GM23338 (cell line): ENCODE data around the gene PPM1L. TPM values are rescaled to one million over a fixed set of nuclear protein-coding genes. Genes with fewer than 3 reads are reported as not detected.

Experiments
- ATAC-seq: fragments of 200-7000 bp; cut with Tn5 transposase; 3 replicates; pipeline ENCODE4 v1.9.1; 2020
- DNase-seq: peaks from one replicate; pipeline ENCODE4 v3.0.0-alpha.2; 2015; ENCODE audit warnings: low spot score
- H2AFZ ChIP-seq: fragments of 200-600 bp; sonication (generic); 2 replicates; pipeline ENCODE4 v1.8.0; 2016; ENCODE audit warnings: antibody characterized with exemption, mild to moderate bottlenecking, moderate library complexity
- H3F3A ChIP-seq: fragments of 200-600 bp; sonication (generic); replicated peaks from 2 replicates; pipeline ENCODE4 v1.8.0; 2017; ENCODE audit warnings: antibody characterized with exemption, mixed run types, low read depth
- H3K27ac ChIP-seq: fragments of 200-600 bp; sonication (generic); 2 replicates; pipeline ENCODE4 v1.6.1; 2016; ENCODE audit warnings: low read depth
- H3K27me3 ChIP-seq: fragments of 200-600 bp; sonication (generic); 2 replicates; pipeline ENCODE4 v1.8.0; 2016; ENCODE audit warnings: mild to moderate bottlenecking, mixed run types, moderate library complexity; ENCODE audit not compliant: insufficient read depth
- H3K36me3 ChIP-seq: fragments of 200-600 bp; sonication (generic); 2 replicates; pipeline ENCODE4 v1.8.0; 2016; ENCODE audit warnings: mild to moderate bottlenecking; ENCODE audit not compliant: insufficient read depth
- H3K4me1 ChIP-seq: fragments of 200-600 bp; sonication (generic); 2 replicates; pipeline ENCODE4 v1.8.0; 2016; ENCODE audit warnings: mild to moderate bottlenecking, moderate library complexity; ENCODE audit not compliant: insufficient read depth
- H3K4me2 ChIP-seq: fragments of 200-600 bp; sonication (generic); 2 replicates; pipeline ENCODE4 v1.7.1; 2017; ENCODE audit warnings: mixed run types
- H3K4me3 ChIP-seq: fragments of 200-600 bp; sonication (generic); 2 replicates; pipeline ENCODE4 v1.6.1; 2016; ENCODE audit warnings: mixed run types
- H3K79me2 ChIP-seq: fragments of 200-600 bp; sonication (generic); replicated peaks from 2 replicates; pipeline ENCODE4 v1.8.0; 2017; ENCODE audit warnings: mild to moderate bottlenecking; ENCODE audit not compliant: insufficient read depth
- H3K9me2 ChIP-seq: fragments of 200-600 bp; sonication (generic); 2 replicates; pipeline ENCODE4 v1.8.0; 2017; ENCODE audit not compliant: insufficient read depth
- H4K20me1 ChIP-seq: fragments of 200-600 bp; sonication (generic); replicated peaks from 2 replicates; pipeline ENCODE4 v1.8.0; 2017; ENCODE audit warnings: mild to moderate bottlenecking; ENCODE audit not compliant: insufficient read depth
- H3K27ac Mint-ChIP-seq: 2 replicates; pipeline ENCODE4 v1.8.0; 2020; ENCODE audit warnings: inconsistent platforms, mild to moderate bottlenecking, moderate library complexity, mixed read lengths
- H3K27me3 Mint-ChIP-seq: 3 replicates; pipeline ENCODE4 v1.8.0; 2022; ENCODE audit warnings: low read depth, mild to moderate bottlenecking, moderate library complexity, mixed read lengths, inconsistent platforms; ENCODE audit not compliant: insufficient read depth, poor library complexity
- H3K36me3 Mint-ChIP-seq: 3 replicates; pipeline ENCODE4 v1.8.0; 2021; ENCODE audit warnings: low read depth, mild to moderate bottlenecking, inconsistent platforms, moderate library complexity, mixed read lengths
- H3K4me1 Mint-ChIP-seq: 3 replicates; pipeline ENCODE4 v1.8.0; 2020; ENCODE audit warnings: mild to moderate bottlenecking, inconsistent platforms, mixed read lengths
- H3K4me3 Mint-ChIP-seq: 3 replicates; pipeline ENCODE4 v1.8.0; 2021; ENCODE audit warnings: moderate library complexity, mild to moderate bottlenecking, inconsistent platforms, mixed read lengths
- H3K9me3 Mint-ChIP-seq: 3 replicates; pipeline ENCODE4 v1.8.0; 2020; ENCODE audit warnings: moderate library complexity, mild to moderate bottlenecking, inconsistent platforms, mixed read lengths
- CREB1 ChIP-seq: fragments of 250-450 bp; sonication (Bioruptor Pico); IDR thresholded peaks from 2 replicates; pipeline ENCODE4 v1.5.0; 2020; ENCODE audit warnings: low read depth, mild to moderate bottlenecking, moderate library complexity
- EZH2 ChIP-seq: fragments of 200-600 bp; sonication (generic); IDR thresholded peaks from one replicate; pipeline ENCODE4 v1.8.0; 2017; ENCODE audit warnings: antibody characterized with exemption, mild to moderate bottlenecking, low read depth; ENCODE audit not compliant: unreplicated experiment
- EZH2phosphoT487 ChIP-seq: fragments of 200-600 bp; sonication (generic); IDR thresholded peaks from one replicate; pipeline ENCODE4 v1.8.1; 2018; ENCODE audit warnings: antibody characterized with exemption; ENCODE audit not compliant: unreplicated experiment
- POLR2AphosphoS5 ChIP-seq: IDR thresholded peaks from 2 replicates; pipeline ENCODE4 v1.6.1; 2016; ENCODE audit warnings: antibody characterized with exemption, low read depth
- ZNF331 ChIP-seq: fragments of 250-450 bp; sonication (Bioruptor Pico); IDR thresholded peaks from 2 replicates; pipeline ENCODE4 v1.5.0; 2020; ENCODE audit warnings: low read depth, mild to moderate bottlenecking, moderate library complexity
- polyA plus RNA-seq: library from polyadenylated mRNA; unstranded; fragments of >200 nt; fragmentation: Nextera tagmentation; extraction: Ambion mirVana; gene quantifications from 2 replicates; pipeline ENCODE4 v1.2.1, GENCODE V29; 2016
- total RNA-seq: library from RNA; depleted of rRNA; stranded (reverse); fragments of >200 nt; shearing (Covaris generic); gene quantifications from 2 replicates; pipeline ENCODE4 v1.2.3, GENCODE V29; 2014
- TF ChIP-seq, protein P1 (sequence below): IDR thresholded peaks from one replicate; pipeline ENCODE4 v1.6.1; 2018; ENCODE audit warnings: antibody characterized with exemption; ENCODE audit not compliant: unreplicated experiment

PPM1L gene
- total and polyA plus RNA-seq, 2 experiments from 2014 or later: 3.9 to 26.4 TPM

DNA sequence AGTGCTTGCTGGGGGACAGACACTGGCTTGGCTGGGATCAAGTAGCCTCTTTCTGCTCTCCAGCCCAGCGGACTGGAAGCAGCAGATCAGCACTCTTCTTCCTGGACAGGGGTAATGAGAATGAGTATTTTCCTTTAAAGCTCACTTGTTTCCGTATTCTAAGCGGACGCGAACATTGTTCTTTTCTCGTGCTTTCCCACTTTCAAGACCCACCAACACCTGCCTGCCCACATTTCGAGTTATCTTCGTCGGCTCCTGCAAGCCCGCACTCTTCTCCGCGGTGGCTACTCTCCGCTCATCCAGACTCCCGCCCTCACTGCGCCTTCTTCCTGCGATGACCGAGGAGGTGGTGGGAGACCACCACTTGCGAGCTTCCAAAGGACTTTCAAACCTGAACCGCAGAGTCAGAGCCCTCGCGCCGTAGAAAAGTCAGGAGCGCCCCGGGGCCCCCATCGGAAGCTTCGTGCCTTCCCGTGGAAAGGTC, 1.6 kb upstream of the PPM1L start:
- Mint-ChIP-seq H3K36me3 (no peaks in the 10 kb centered on the region; the same call in 2 of the 3 replicates), H3K27ac (no peak overlapping the region), H3K4me3 (peak overlapping the region; percentile 96), H3K27me3 (peaks cover 38% of the 10 kb centered on the region), H3K9me3 (no peaks in the 10 kb centered on the region), H3K4me1 (peaks cover 25% of the 10 kb centered on the region)
- Histone ChIP-seq H4K20me1 (no peaks in the 10 kb centered on the region), H3K4me1 (peaks cover 12% of the 10 kb centered on the region; the same call in 1 of the 2 replicates), H3K79me2 (peaks cover 11% of the 10 kb centered on the region), H2AFZ (peak overlapping the region; percentile 96), H3K27me3 (peaks cover 50% of the 10 kb centered on the region), H3K4me3 (peak overlapping the region; percentile 86), H3K36me3 (no peaks in the 10 kb centered on the region), H3F3A (no peaks in the 10 kb centered on the region), H3K27ac (no peak overlapping the region), H3K9me2 (no peaks in the 10 kb centered on the region), H3K4me2 (peak overlapping the region; percentile 91)
- DNase-seq (peak; percentile 72), ATAC-seq (peak; percentile 9)
- TF ChIP-seq, protein P1, sequence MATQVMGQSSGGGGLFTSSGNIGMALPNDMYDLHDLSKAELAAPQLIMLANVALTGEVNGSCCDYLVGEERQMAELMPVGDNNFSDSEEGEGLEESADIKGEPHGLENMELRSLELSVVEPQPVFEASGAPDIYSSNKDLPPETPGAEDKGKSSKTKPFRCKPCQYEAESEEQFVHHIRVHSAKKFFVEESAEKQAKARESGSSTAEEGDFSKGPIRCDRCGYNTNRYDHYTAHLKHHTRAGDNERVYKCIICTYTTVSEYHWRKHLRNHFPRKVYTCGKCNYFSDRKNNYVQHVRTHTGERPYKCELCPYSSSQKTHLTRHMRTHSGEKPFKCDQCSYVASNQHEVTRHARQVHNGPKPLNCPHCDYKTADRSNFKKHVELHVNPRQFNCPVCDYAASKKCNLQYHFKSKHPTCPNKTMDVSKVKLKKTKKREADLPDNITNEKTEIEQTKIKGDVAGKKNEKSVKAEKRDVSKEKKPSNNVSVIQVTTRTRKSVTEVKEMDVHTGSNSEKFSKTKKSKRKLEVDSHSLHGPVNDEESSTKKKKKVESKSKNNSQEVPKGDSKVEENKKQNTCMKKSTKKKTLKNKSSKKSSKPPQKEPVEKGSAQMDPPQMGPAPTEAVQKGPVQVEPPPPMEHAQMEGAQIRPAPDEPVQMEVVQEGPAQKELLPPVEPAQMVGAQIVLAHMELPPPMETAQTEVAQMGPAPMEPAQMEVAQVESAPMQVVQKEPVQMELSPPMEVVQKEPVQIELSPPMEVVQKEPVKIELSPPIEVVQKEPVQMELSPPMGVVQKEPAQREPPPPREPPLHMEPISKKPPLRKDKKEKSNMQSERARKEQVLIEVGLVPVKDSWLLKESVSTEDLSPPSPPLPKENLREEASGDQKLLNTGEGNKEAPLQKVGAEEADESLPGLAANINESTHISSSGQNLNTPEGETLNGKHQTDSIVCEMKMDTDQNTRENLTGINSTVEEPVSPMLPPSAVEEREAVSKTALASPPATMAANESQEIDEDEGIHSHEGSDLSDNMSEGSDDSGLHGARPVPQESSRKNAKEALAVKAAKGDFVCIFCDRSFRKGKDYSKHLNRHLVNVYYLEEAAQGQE: peak; percentile 72
- TF ChIP-seq EZH2: peak; percentile 32
- TF ChIP-seq ZNF331 (CRISPR knock-in tag): no peak

DNA sequence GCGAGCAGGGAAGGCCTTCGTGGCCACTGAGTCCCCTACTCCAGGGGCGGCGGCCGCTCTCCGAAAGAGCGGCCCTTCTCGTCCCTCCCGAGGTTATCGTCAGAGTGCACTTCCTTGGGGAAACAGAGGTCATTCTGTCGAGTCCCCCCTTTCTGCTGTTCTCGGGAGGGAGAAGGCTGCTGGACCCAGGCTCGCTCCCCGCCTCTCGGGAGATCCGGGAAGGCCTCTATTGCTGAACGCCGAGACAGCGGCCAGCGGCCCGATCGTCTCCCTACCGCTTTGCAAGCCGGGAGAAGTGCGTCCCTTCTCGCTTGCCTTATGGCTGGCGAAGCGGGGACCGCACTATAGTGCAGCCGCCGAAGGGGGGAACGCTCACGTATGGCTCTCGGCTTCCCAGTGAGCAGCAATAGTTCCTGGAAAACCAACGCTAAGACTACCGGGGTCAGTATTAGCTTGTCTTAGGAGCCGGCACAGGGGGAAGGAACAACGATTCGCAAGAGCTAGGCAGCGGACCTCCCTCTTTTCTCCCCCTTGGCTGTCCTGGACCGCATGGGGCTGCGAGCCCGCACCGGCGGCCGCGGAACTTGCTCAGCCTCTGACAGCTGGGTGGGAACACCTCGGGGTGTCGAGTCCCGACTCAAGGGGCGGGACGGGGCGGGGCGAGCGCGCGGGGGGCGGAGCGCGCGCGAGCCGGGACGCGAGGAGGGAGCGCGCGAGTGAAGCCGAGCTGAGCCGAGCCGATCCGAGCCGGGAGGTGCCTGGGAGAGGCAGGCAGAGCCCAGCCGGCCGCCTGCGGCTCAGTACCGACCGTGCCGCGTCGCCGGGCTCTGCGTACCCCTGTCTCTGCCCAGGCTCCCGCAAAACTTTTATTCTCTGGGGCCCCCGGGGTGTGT, 930 bp upstream of the PPM1L start:
- Mint-ChIP-seq H3K4me1 (peaks cover 28% of the 10 kb centered on the region), H3K9me3 (no peaks in the 10 kb centered on the region), H3K4me3 (peak overlapping the region; percentile 96), H3K36me3 (no peaks in the 10 kb centered on the region; the same call in 2 of the 3 replicates), H3K27me3 (peaks cover 38% of the 10 kb centered on the region), H3K27ac (peak overlapping the region; percentile 86; the same call in 1 of the 2 replicates)
- no peaks in the 10 kb centered on the region for H4K20me1 ChIP-seq
- peaks cover 50% of the 10 kb centered on the region for H3K27me3 ChIP-seq
- H3F3A ChIP-seq: no peaks in the 10 kb centered on the region
- no peaks in the 10 kb centered on the region for H3K9me2 ChIP-seq
- no peaks in the 10 kb centered on the region for H3K36me3 ChIP-seq
- H2AFZ ChIP-seq: peak overlapping the region; percentile 97
- ATAC-seq: peak; percentile 82
- TF ChIP-seq POLR2AphosphoS5 (peak; percentile 56), CREB1 (CRISPR knock-in tag) (peak; percentile 45), EZH2phosphoT487 (no peak)
- peak overlapping the region; percentile 91 for H3K4me2 ChIP-seq
- peak; percentile 87 for DNase-seq
- H3K4me3 ChIP-seq: peak overlapping the region; percentile 86
- peaks cover 19% of the 10 kb centered on the region; the same call in 1 of the 2 replicates for H3K4me1 ChIP-seq
- 0 out of 2 replicates have a peak overlapping the region, but pooled peaks have one; percentile 61 for H3K27ac ChIP-seq
- peaks cover 18% of the 10 kb centered on the region for H3K79me2 ChIP-seq
